Activated T-helper 1 cell treated with anti-CD3 and anti-CD28 coated beads, Interleukin-12 subunit alpha, Interleukin-12 subunit beta, Interleukin-2, Interleukin-4 antibody, amounts not matched to agents 30 ng/mL and 10 ng/mL and 1 ng/mL, durations not matched to agents 14 hours and 24 hours and 36 hours (primary cell): ENCODE data around the gene SCARB2. TPM values are rescaled to one million over a fixed set of nuclear protein-coding genes. Genes with fewer than 3 reads are reported as not detected.

Experiments
- DNase-seq: peaks from one replicate; pipeline ENCODE4 v3.0.0; 2021; ENCODE audit warnings: low spot score
- H3K27ac Mint-ChIP-seq: one replicate; pipeline ENCODE4 v1.8.0; 2021; ENCODE audit warnings: mild to moderate bottlenecking, mixed read lengths
- H3K27me3 Mint-ChIP-seq: one replicate; pipeline ENCODE4 v1.8.0; 2022; ENCODE audit warnings: mild to moderate bottlenecking, moderate library complexity, mixed read lengths; ENCODE audit not compliant: insufficient read depth
- H3K36me3 Mint-ChIP-seq: one replicate; pipeline ENCODE4 v1.8.0; 2021; ENCODE audit warnings: low read depth, mixed read lengths
- H3K4me1 Mint-ChIP-seq: one replicate; pipeline ENCODE4 v1.8.0; 2021; ENCODE audit warnings: low read depth, mixed read lengths
- H3K4me3 Mint-ChIP-seq: one replicate; pipeline ENCODE4 v1.8.0; 2021; ENCODE audit warnings: mild to moderate bottlenecking, moderate library complexity, mixed read lengths
- H3K9me3 Mint-ChIP-seq: one replicate; pipeline ENCODE4 v1.8.0; 2021; ENCODE audit warnings: mixed read lengths
- intact Hi-C: fragments of 100-400 bp; cut with micrococcal nuclease; formaldehyde crosslinking; loops from one replicate; pipeline ENCODE4 v1.15.1; 2024
- total RNA-seq: library from RNA; stranded (reverse); gene quantifications from 2 replicates; pipeline ENCODE4 v1.2.3, GENCODE V29; 2022

SCARB2 gene
- total RNA-seq, 1 donor from 2014 or later: 1.4 TPM

GRCh38 chr4:76238701-76239100, 25.1 kb upstream of the SCARB2 start:
- Mint-ChIP-seq H3K27me3 (peaks cover 30% of the 10 kb centered on the region), H3K9me3 (peaks cover 12% of the 10 kb centered on the region), H3K4me1 (no peaks in the 10 kb centered on the region), H3K4me3 (no peak overlapping the region), H3K36me3 (no peaks in the 10 kb centered on the region), H3K27ac (no peak overlapping the region)
- no peak for DNase-seq
- intact Hi-C loops: no loop called here

- no peaks in the 10 kb centered on the region for H3K4me1 Mint-ChIP-seq
- peaks cover 12% of the 10 kb centered on the region for H3K9me3 Mint-ChIP-seq
- no peaks in the 10 kb centered on the region for H3K36me3 Mint-ChIP-seq
- no peak for DNase-seq
- no peak overlapping the region for H3K4me3 Mint-ChIP-seq
- H3K27ac Mint-ChIP-seq: no peak overlapping the region
- intact Hi-C loops: no loop called here
- peaks cover 26% of the 10 kb centered on the region for H3K27me3 Mint-ChIP-seq
Observed at GRCh38 chr4:76238236-76238635, 24.6 kb upstream of the SCARB2 start.

- intact Hi-C loops: no loop called here
- Mint-ChIP-seq H3K27ac (no peak overlapping the region), H3K36me3 (no peaks in the 10 kb centered on the region), H3K4me3 (no peak overlapping the region), H3K9me3 (peaks cover 10% of the 10 kb centered on the region), H3K4me1 (no peaks in the 10 kb centered on the region), H3K27me3 (peaks cover 19% of the 10 kb centered on the region)
- no peak for DNase-seq
Observed at GRCh38 chr4:76235915-76236314, 22.3 kb upstream of the SCARB2 start.

- H3K36me3 Mint-ChIP-seq: no peaks in the 10 kb centered on the region
- no peak for DNase-seq
- H3K27me3 Mint-ChIP-seq: peaks cover 16% of the 10 kb centered on the region
- H3K27ac Mint-ChIP-seq: no peak overlapping the region
- no peak overlapping the region for H3K4me3 Mint-ChIP-seq
- H3K4me1 Mint-ChIP-seq: no peaks in the 10 kb centered on the region
- peaks cover 5% of the 10 kb centered on the region for H3K9me3 Mint-ChIP-seq
- intact Hi-C loops: no loop called here
Observed at GRCh38 chr4:76235407-76235806, 21.8 kb upstream of the SCARB2 start.

GRCh38 chr4:76234679-76235044, 21.0 kb upstream of the SCARB2 start:
- intact Hi-C loops: no loop called here
- no peak for DNase-seq
- Mint-ChIP-seq H3K4me1 (no peaks in the 10 kb centered on the region), H3K9me3 (peaks cover 5% of the 10 kb centered on the region), H3K4me3 (no peak overlapping the region), H3K27me3 (peaks cover 14% of the 10 kb centered on the region), H3K36me3 (no peaks in the 10 kb centered on the region), H3K27ac (no peak overlapping the region)

GRCh38 chr4:76233967-76234678, 20.5 kb upstream of the SCARB2 start:
- no peak for DNase-seq
- intact Hi-C loops: no loop called here
- H3K9me3 Mint-ChIP-seq: peaks cover 9% of the 10 kb centered on the region
- H3K4me1 Mint-ChIP-seq: no peaks in the 10 kb centered on the region
- H3K4me3 Mint-ChIP-seq: no peak overlapping the region
- no peaks in the 10 kb centered on the region for H3K36me3 Mint-ChIP-seq
- H3K27me3 Mint-ChIP-seq: peaks cover 10% of the 10 kb centered on the region
- H3K27ac Mint-ChIP-seq: no peak overlapping the region

GRCh38 chr4:76233529-76233928, 19.9 kb upstream of the SCARB2 start:
- no peak overlapping the region for H3K27ac Mint-ChIP-seq
- no peaks in the 10 kb centered on the region for H3K4me1 Mint-ChIP-seq
- no peak overlapping the region for H3K4me3 Mint-ChIP-seq
- no peaks in the 10 kb centered on the region for H3K36me3 Mint-ChIP-seq
- H3K9me3 Mint-ChIP-seq: peaks cover 15% of the 10 kb centered on the region
- intact Hi-C loops: no loop called here
- DNase-seq: no peak
- peaks cover 10% of the 10 kb centered on the region for H3K27me3 Mint-ChIP-seq

GRCh38 chr4:76233083-76233482, 19.5 kb upstream of the SCARB2 start:
- Mint-ChIP-seq H3K27me3 (peaks cover 8% of the 10 kb centered on the region), H3K9me3 (peaks cover 16% of the 10 kb centered on the region), H3K36me3 (no peaks in the 10 kb centered on the region), H3K4me3 (no peak overlapping the region), H3K4me1 (no peaks in the 10 kb centered on the region), H3K27ac (no peak overlapping the region)
- DNase-seq: no peak
- intact Hi-C loops: no loop called here

- H3K4me3 Mint-ChIP-seq: no peak overlapping the region
- intact Hi-C loops: no loop called here
- peaks cover 17% of the 10 kb centered on the region for H3K9me3 Mint-ChIP-seq
- no peaks in the 10 kb centered on the region for H3K36me3 Mint-ChIP-seq
- peaks cover 8% of the 10 kb centered on the region for H3K27me3 Mint-ChIP-seq
- no peaks in the 10 kb centered on the region for H3K4me1 Mint-ChIP-seq
- no peak for DNase-seq
- no peak overlapping the region for H3K27ac Mint-ChIP-seq
Observed at GRCh38 chr4:76232681-76233080, 19.1 kb upstream of the SCARB2 start.

GRCh38 chr4:76226418-76226817, 12.8 kb upstream of the SCARB2 start:
- Mint-ChIP-seq H3K4me3 (no peak overlapping the region), H3K9me3 (peaks cover 15% of the 10 kb centered on the region), H3K36me3 (no peaks in the 10 kb centered on the region), H3K27ac (no peak overlapping the region), H3K4me1 (no peaks in the 10 kb centered on the region), H3K27me3 (peaks cover 4% of the 10 kb centered on the region)
- intact Hi-C loops: no loop called here
- no peak for DNase-seq

GRCh38 chr4:76224171-76224570, 10.5 kb upstream of the SCARB2 start:
- intact Hi-C loops: no loop called here
- peaks cover 4% of the 10 kb centered on the region for H3K4me1 Mint-ChIP-seq
- peaks cover 7% of the 10 kb centered on the region for H3K27me3 Mint-ChIP-seq
- DNase-seq: no peak
- H3K27ac Mint-ChIP-seq: no peak overlapping the region
- no peak overlapping the region for H3K4me3 Mint-ChIP-seq
- H3K36me3 Mint-ChIP-seq: no peaks in the 10 kb centered on the region
- H3K9me3 Mint-ChIP-seq: peaks cover 11% of the 10 kb centered on the region

GRCh38 chr4:76219299-76220055, 5.9 kb upstream of the SCARB2 start:
- Mint-ChIP-seq H3K27me3 (peaks cover 31% of the 10 kb centered on the region), H3K27ac (no peak overlapping the region), H3K4me1 (peaks cover 9% of the 10 kb centered on the region), H3K4me3 (no peak overlapping the region), H3K36me3 (peaks cover 1% of the 10 kb centered on the region), H3K9me3 (no peaks in the 10 kb centered on the region)
- intact Hi-C loops: no loop called here
- DNase-seq: no peak

GRCh38 chr4:76216975-76217814, 3.6 kb upstream of the SCARB2 start:
- H3K9me3 Mint-ChIP-seq: no peaks in the 10 kb centered on the region
- no peak for DNase-seq
- intact Hi-C loops: no loop called here
- H3K27me3 Mint-ChIP-seq: peaks cover 39% of the 10 kb centered on the region
- H3K27ac Mint-ChIP-seq: no peak overlapping the region
- peaks cover 26% of the 10 kb centered on the region for H3K4me1 Mint-ChIP-seq
- H3K36me3 Mint-ChIP-seq: peaks cover 3% of the 10 kb centered on the region
- H3K4me3 Mint-ChIP-seq: no peak overlapping the region
